HG02678 (cell line): ENCODE results near the gene GPATCH8.
"Not testable (repeated sequence)": the region's sequence is repeated elsewhere in the genome, so short reads cannot be mapped to it uniquely, and the experiment has no call there.

ENCODE experiments used
- ATAC-seq: cut with Tn5 transposase; IDR thresholded peaks from one replicate; pipeline ENCODE4 v1.9.1; 2021; ENCODE audit warnings: mild to moderate bottlenecking, moderate library complexity; ENCODE audit not compliant: unreplicated experiment

GPATCH8 gene

DNA sequence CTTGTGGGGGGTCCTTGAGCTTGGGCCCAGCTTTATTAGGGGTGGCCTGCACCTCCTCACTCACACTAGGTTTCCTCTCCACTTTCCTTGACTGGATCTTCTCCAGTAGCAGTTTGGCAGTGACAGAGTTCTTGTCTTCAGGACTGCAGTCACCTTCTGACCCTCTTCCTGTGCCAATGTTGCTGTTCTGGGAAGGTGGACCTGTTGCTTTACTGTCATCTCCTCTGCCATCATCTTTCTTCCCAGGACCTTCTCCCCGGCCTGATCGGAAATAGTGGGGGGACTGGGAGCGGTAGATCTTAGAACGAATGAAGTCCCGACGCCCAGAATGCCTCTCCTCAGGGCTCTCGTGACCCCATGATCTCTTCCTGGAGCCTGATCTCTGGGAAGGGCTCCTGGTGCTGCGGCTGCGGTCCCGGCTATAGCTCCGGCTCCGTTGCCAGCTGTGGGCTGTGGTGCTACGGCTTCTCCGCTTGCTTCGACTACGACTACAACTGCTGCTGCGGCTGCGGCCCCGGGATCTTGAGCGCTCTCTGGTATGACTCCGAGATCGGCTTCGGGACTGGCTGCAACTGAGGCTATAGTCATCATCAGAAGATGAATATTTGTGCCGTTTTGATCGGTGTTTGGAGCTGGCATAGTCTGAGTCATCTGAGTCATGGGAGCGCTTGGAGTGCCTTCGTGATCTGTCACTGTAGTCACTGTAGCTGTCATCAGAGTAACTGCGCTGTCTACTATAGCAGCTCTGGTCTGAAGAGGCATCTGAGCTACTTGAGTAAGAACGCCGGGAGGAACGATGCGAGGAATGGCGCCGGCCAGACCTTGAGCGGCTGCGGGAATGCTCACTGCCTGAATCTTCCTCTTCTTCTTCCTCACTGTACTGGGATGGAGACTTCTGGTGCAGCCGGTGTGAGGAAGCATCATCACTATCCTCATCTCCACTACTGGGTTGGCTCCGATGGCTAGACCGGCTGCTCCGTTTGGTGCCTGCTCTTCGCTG is 104.2 kb downstream of the GPATCH8 start:
- ATAC-seq = no peak

GRCh38 chr17:44397479-44398440 is 105.4 kb downstream of the GPATCH8 start:
- ATAC-seq = no peak

DNA sequence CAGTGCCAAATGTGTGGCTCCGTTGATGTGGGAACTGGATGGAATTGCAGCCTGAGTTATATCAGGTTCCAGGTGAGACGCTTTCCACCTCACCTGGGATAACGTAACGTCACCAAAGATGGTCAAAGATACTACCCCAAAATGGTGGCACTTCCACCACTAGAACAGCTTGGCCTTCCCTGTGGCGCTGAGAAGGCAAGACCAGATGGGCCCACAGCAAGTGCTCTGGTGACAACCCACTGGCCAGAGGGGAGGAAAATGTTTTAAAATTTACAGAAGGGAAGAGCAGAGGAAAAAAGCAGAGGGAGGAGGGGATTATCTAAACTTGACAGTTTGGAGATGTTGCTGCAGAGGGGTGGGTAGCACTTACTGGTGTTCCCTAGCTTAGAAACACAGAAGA is 106.3 kb downstream of the GPATCH8 start:
- no peak for ATAC-seq

DNA sequence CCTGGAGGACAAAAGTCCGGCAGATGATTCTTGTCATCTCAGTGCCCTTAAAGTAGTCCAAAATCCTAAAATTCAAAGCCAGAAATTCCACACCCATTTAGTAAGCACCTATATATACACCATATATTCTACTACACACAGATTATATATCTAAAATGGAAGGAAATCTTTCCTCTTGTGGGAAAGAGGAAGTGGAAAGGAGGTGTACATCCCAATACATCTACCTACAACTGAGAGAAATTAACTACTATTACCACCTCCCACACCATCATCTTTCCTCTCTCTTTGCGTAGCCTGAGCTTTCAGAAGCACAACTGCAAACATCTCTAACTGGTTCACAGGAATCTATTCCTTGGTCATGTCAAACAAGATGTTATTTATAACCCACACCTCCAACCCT is 108.4 kb downstream of the GPATCH8 start:
- ATAC-seq = no peak

DNA sequence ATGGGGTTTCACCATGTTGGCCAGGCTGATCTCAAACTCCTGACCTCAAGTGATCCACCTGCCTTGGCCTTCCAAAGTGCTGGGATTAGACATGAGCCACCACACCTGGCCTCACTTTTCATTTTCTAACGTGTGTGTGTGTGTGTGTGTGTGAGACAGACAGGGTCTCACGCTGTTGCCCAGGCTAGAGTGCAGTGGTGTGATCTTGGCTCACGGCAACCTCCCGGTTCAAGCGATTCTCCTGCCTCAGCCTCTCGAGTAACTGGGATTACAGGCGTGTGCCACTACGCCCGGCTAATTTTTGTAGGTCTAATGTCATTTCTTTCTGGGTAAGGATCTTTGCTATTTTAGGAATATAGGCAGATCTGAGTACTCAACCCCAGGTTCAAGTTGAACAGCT is 109.1 kb downstream of the GPATCH8 start:
- ATAC-seq = not testable (repeated sequence)

- ATAC-seq = no peak
Observed at GRCh38 chr17:44390250-44390870, 112.8 kb downstream of the GPATCH8 start.

GRCh38 chr17:44389723-44390202 is 113.4 kb downstream of the GPATCH8 start:
- ATAC-seq = no peak

- no peak for ATAC-seq
Observed at GRCh38 chr17:44389281-44389680, 113.9 kb downstream of the GPATCH8 start, which contains the start of gene ITGA2B. Gene ITGA2B (minus strand): TSS chr17:44389649. CDS start chr17:44389473, 176 bp downstream.

GRCh38 chr17:44387804-44388203 is 115.4 kb downstream of the GPATCH8 start:
- ATAC-seq = no peak

DNA sequence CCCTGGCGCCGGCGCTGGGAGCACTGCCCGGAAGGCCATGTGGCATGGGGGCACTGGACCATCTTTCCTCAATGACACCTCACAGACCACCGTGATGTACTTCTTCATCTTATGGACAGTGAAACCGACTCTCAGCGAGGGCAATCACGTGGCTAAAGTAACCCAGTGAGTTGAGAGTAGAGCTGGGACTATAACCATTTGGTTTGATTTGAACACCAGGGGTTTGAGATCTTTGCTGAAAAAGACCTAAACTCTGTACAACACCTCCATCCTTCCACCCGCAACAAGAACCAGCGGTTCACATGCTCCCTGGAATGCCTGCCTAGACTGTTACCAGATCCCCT is 117.1 kb downstream of the GPATCH8 start:
- ATAC-seq = no peak

- ATAC-seq = no peak
Observed at GRCh38 chr17:44385287-44386181, 117.7 kb downstream of the GPATCH8 start.

DNA sequence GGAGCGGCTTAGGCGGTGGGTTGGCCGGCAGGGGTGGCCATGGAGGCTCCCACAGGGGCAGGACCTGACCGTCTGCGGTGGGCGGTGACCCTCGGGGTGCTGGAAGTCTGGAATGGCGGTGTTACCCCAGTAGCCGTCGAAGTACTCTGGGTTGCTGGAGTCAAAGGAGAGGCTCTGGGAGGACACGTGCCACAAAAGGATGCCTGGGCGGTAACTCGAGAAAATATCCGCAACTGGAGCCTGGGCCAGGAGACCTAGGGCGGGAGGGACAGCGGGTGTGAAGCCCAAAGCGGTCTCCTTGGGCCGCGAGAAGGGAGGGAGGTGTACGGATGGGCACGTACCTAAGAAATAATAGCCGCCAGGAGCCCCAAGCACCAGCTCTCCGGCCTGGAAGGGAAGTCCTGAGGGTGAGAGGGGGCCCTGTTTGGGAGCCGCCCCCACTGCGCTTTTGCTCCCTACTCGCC is 118.4 kb downstream of the GPATCH8 start:
- ATAC-seq = no peak

- ATAC-seq = no peak
Observed at GRCh38 chr17:44384281-44384822, 118.9 kb downstream of the GPATCH8 start.

- no peak for ATAC-seq
Observed at GRCh38 chr17:44383861-44384260, 119.3 kb downstream of the GPATCH8 start.

- no peak for ATAC-seq
Observed at GRCh38 chr17:44383363-44383762, 119.8 kb downstream of the GPATCH8 start.

DNA sequence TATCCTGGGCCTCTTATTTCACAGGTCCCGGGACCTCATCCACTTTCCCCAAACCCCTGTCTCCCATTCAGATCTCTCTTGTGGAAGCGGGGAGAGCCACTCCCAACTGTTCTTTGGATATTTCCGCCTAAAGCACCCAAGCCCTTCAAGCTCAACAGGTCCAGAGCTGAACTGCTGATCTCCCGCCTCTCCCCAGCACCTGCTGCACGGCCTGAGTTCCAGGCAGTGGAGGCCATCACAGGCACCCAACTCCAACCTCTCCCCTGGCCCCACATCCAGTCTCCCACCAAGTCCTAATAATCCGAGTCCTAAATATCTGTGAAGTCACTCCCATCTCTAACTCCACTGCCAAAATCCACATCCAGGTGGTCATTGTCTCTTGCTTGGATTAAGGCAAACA is 120.3 kb downstream of the GPATCH8 start:
- no peak for ATAC-seq

- ATAC-seq = no peak
Observed at GRCh38 chr17:44381810-44382305, 121.3 kb downstream of the GPATCH8 start.

- no peak for ATAC-seq
Observed at GRCh38 chr17:44380767-44381166, 122.4 kb downstream of the GPATCH8 start.

GRCh38 chr17:44379887-44380286 is 123.3 kb downstream of the GPATCH8 start:
- no peak for ATAC-seq
